Bronchial epithelial cell (primary cell): ENCODE measurements around the gene PITPNM3. TPM values are rescaled to one million over a fixed set of nuclear protein-coding genes. Genes with fewer than 3 reads are reported as not detected.
"Not testable (repeated sequence)": the region's sequence is repeated elsewhere in the genome, so short reads cannot be mapped to it uniquely, and the experiment has no call there.

Experiments used
- DNase-seq: peaks from one replicate; pipeline ENCODE4 v3.0.0-alpha.2; 2010; ENCODE audit warnings: low read depth
- FAIRE-seq: peaks from 2 replicates; lab custom pipeline; 2011; peaks lifted over from hg19 to GRCh38; lab: Jason Lieb, UNC
- H3K27me3 ChIP-seq: 2 replicates; pipeline ENCODE4 v1.5.1; 2011; ENCODE audit warnings: low read length; ENCODE audit not compliant: control insufficient read depth, insufficient read depth
- H3K36me3 ChIP-seq: 2 replicates; pipeline ENCODE4 v1.5.1; 2011; ENCODE audit warnings: low read length; ENCODE audit not compliant: control insufficient read depth, insufficient read depth
- H3K4me3 ChIP-seq: 2 replicates; pipeline ENCODE4 v1.5.1; 2011; ENCODE audit warnings: mild to moderate bottlenecking, low read depth, low read length, control low read depth
- CTCF ChIP-seq: IDR thresholded peaks from 2 replicates; pipeline ENCODE4 v1.5.1; 2011; ENCODE audit warnings: mild to moderate bottlenecking, moderate library complexity, low read length, control low read depth, inconsistent platforms; ENCODE audit not compliant: insufficient read depth, severe bottlenecking
- total RNA-seq: library from RNA; depleted of rRNA; stranded (reverse); fragments of >200 nt; gene quantifications from 2 replicates; pipeline ENCODE4 v1.2.1, GENCODE V29; 2014

The PITPNM3 gene
- total RNA-seq, 1 donor from 2014 or later: 25.0 TPM

- FAIRE-seq (no peak), DNase-seq (no peak)
- no peak for TF ChIP-seq CTCF
- H3K27me3 ChIP-seq: no peaks in the 10 kb centered on the region
- H3K4me3 ChIP-seq: no peak overlapping the region
- peaks cover 8% of the 10 kb centered on the region for H3K36me3 ChIP-seq
Observed at GRCh38 chr17:6597727-6598126, 41.4 kb upstream of the PITPNM3 start.

- Histone ChIP-seq H3K36me3 (peaks cover 8% of the 10 kb centered on the region), H3K4me3 (no peak overlapping the region), H3K27me3 (no peaks in the 10 kb centered on the region)
- DNase-seq: no peak
- FAIRE-seq: no peak
- no peak for TF ChIP-seq CTCF
Observed at GRCh38 chr17:6596941-6597340, 40.6 kb upstream of the PITPNM3 start.

GRCh38 chr17:6596511-6596910, 40.2 kb upstream of the PITPNM3 start:
- Histone ChIP-seq H3K4me3 (no peak overlapping the region), H3K36me3 (peaks cover 8% of the 10 kb centered on the region), H3K27me3 (no peaks in the 10 kb centered on the region)
- FAIRE-seq: no peak
- no peak for TF ChIP-seq CTCF
- DNase-seq: no peak

- no peak for TF ChIP-seq CTCF
- H3K27me3 ChIP-seq: no peaks in the 10 kb centered on the region
- H3K36me3 ChIP-seq: peaks cover 8% of the 10 kb centered on the region
- no peak for FAIRE-seq
- DNase-seq: no peak
- no peak overlapping the region for H3K4me3 ChIP-seq
Observed at GRCh38 chr17:6596081-6596480, 39.7 kb upstream of the PITPNM3 start.

GRCh38 chr17:6593371-6593770, 37.0 kb upstream of the PITPNM3 start:
- H3K36me3 ChIP-seq, FAIRE-seq: not testable (repeated sequence)

GRCh38 chr17:6592173-6592572, 35.8 kb upstream of the PITPNM3 start:
- no peak for TF ChIP-seq CTCF
- DNase-seq (peak; percentile 66), FAIRE-seq (peak; percentile 50)
- Histone ChIP-seq H3K27me3 (no peaks in the 10 kb centered on the region), H3K4me3 (no peak overlapping the region), H3K36me3 (peaks cover 10% of the 10 kb centered on the region)

More at GRCh38 chr17:6593371-6593770, 37.0 kb upstream of the PITPNM3 start:
- DNase-seq, H3K27me3 ChIP-seq, H3K4me3 ChIP-seq: not testable (repeated sequence)
